ENCODE measurements around the gene KCNJ12.

The KCNJ12 gene

DNA sequence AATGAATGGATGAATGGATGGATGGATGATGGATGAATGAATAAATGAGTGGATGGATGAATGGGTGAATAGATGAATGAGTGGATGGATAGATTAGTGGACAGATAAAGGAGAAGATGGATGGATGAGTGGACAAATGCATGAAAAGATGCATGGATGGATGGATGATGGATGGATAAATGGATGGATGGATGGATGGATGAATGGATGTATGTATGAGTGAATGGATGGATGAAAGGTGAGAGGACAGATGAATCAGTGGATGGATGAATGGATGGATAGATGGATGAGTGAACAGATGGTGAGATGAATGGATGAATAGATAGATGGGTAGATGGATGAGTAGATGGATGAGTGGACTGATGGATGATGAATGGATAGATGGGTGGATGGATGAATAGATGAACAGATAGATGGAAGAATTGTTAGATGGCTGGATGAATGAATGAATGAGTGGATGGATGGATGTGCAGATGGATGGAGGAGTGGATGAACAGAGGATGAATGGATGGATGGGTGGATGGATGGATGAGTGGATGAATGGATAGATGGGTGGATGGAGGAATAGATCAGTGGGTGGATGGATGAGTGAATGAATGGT, 13.7 kb upstream of the KCNJ12 start:
- in situ Hi-C loops (cut with HindIII; ENCODE audit: low sequenced_read_pairs) = no loop called here
- DNase-seq (ENCODE audit: low read depth, low spot score) = no peak
- TF ChIP-seq, protein P1, sequence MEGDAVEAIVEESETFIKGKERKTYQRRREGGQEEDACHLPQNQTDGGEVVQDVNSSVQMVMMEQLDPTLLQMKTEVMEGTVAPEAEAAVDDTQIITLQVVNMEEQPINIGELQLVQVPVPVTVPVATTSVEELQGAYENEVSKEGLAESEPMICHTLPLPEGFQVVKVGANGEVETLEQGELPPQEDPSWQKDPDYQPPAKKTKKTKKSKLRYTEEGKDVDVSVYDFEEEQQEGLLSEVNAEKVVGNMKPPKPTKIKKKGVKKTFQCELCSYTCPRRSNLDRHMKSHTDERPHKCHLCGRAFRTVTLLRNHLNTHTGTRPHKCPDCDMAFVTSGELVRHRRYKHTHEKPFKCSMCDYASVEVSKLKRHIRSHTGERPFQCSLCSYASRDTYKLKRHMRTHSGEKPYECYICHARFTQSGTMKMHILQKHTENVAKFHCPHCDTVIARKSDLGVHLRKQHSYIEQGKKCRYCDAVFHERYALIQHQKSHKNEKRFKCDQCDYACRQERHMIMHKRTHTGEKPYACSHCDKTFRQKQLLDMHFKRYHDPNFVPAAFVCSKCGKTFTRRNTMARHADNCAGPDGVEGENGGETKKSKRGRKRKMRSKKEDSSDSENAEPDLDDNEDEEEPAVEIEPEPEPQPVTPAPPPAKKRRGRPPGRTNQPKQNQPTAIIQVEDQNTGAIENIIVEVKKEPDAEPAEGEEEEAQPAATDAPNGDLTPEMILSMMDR (IDR thresholded peaks at IDR 0.05; ENCODE audit: low read depth, low read length) = no peak
- no peak overlapping the region for H3K4me3 ChIP-seq (ENCODE audit: low read depth, low read length)

DNA sequence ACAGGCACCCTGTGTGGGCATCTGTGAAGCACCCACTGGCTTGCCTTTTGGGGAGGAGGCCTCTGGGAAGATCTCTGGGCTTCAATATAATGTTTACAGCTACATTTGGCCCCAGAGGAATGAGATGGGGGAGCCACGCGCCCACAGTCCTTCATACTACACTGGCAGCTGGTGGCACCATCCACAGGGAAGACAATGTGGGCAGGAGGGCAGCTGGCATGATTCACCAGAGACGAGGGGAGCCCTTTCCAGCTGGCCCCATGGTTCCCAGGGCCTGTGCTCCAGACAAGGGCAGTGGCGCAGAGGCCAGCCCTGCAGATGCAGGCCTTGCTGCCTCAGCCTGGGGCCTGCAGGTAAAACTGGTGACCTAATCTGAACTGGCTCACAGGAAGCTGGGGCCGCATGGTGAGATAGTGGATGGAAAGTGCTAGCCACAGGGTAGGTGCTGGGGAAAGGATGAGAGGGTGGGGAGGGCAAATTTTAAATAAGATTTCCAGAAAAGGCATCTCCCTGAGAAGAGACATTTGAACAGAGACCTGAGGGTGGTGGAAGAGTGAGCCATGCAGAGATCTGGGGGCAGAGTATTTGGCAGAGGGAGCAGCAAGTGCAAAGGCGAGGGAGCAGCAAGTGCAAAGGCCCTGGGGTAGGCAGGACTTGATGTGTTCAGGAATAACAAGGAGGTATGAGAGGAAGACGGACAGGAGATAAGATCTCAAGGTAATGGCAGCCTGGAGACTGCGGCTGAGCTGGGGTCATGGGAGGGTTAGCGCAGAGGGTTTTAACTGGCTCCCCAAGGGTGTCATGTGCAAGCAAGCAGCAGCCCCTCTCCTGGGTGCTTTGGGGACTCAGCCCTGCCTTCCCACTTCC, 12.1 kb upstream of the KCNJ12 start:
- H3K4me3 ChIP-seq (ENCODE audit: low read depth, low read length) = no peak overlapping the region
- TF ChIP-seq, protein P1 (IDR thresholded peaks at IDR 0.05; ENCODE audit: low read depth, low read length) = no peak
- DNase-seq (ENCODE audit: low read depth, low spot score) = no peak
- in situ Hi-C loops (cut with HindIII; ENCODE audit: low sequenced_read_pairs) = no loop called here

DNA sequence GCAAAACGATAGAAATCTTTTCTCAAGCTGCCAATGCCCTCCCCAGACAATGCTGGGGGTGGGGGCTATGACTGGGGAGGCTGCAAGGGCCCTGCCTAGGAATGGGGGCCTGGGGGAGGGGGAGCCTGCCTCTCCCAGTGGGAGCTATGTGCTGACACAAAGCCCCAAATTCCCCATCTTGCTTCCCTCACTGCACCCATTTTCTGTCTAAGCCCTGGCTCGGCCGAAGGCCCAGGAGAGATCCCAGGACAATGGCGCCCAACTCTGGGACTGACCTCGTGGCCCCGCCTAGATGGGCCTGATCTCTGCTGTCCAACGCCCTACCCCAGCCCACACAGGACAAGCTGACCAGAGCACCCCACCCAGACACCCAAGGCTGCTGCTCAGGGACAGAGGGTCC, 11.1 kb upstream of the KCNJ12 start:
- no peak for DNase-seq (ENCODE audit: low read depth, low spot score)
- no peak overlapping the region for H3K4me3 ChIP-seq (ENCODE audit: low read depth, low read length)
- TF ChIP-seq, protein P1 (IDR thresholded peaks at IDR 0.05; ENCODE audit: low read depth, low read length) = no peak
- in situ Hi-C loops (cut with HindIII; ENCODE audit: low sequenced_read_pairs) = no loop called here

DNA sequence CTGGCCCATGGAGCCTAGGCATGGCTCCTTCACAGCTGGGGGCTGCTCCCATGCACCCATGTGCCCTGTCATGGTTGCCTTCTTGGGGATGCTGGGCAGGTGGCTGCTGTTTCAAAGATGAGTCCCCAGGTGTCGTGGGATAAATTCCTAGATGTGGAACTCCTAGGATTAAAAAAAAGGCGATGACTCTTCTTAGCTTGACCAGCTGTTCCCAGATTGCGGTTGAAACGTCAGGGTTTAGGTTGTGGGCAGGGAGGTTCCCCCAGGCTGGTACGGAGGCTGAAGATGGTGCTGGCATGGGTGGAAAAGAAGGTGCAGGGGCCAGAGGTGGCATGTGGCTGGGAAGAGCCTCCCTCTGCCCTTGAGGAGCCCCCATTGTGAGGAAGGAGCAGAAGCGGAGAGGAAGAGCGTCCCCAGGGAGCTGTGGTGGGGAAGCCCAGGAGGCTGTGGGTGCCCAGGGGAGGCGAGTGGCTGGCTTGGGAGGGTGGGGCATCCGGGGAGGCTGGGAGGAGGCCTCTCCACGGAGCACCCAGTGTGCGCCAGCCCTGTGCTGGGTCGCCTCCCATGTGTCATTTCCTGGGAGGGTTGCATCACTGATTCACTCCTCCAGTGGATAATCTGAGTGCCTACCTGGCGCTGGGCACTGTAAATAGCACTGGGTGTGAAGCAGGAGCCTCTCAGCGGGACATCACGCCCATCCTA, 7.5 kb upstream of the KCNJ12 start:
- no peak for DNase-seq (ENCODE audit: low read depth, low spot score)
- H3K4me3 ChIP-seq (ENCODE audit: low read depth, low read length) = no peak overlapping the region
- TF ChIP-seq, protein P1 (IDR thresholded peaks at IDR 0.05; ENCODE audit: low read depth, low read length) = no peak
- in situ Hi-C loops (cut with HindIII; ENCODE audit: low sequenced_read_pairs) = no loop called here

DNA sequence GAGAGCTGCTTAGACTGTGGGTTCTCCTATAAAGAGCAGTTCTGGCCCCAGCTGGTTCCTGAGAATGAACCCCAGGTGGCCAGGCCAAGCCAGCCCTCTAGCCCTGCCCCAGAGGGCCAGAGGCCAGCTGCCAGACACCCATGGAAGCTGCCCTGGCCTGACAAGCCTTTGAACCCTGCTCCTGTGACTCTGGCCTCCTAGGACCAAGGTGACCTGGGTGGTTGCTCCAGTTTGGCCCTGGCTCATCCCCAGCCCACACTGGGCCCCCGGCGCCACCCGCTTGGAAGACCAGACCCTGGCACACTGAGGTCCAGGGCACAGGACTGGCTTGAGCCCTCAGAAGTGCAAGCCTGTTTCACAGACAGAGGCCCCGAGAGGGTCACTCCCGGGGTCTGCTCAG, 6.8 kb upstream of the KCNJ12 start:
- TF ChIP-seq, protein P1 (IDR thresholded peaks at IDR 0.05; ENCODE audit: low read depth, low read length) = no peak
- no peak for DNase-seq (ENCODE audit: low read depth, low spot score)
- H3K4me3 ChIP-seq (ENCODE audit: low read depth, low read length) = no peak overlapping the region
- in situ Hi-C loops (cut with HindIII; ENCODE audit: low sequenced_read_pairs) = no loop called here

DNA sequence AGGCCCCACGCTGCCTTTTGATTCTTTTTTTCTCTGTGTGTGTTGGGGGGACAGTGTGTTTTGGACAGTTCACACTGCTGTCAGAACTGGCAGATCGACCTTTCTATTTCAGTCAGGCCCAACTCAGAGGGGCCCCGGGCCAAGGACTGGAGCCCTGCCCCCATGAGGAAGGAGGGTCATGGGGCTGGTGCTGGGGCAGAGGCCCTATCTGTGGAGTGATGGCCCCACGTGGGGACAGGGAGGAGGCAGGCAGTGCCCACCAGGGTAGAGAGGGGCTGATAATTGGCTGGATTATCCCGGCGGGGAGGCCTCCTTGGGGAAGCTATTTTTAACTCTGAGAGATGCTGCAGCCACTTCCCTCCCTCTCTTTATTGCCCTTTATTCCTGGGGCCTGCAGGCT, 5.7 kb upstream of the KCNJ12 start:
- TF ChIP-seq, protein P1 (IDR thresholded peaks at IDR 0.05; ENCODE audit: low read depth, low read length) = no peak
- DNase-seq (ENCODE audit: low read depth, low spot score) = no peak
- no peak overlapping the region for H3K4me3 ChIP-seq (ENCODE audit: low read depth, low read length)
- in situ Hi-C loops (cut with HindIII; ENCODE audit: low sequenced_read_pairs) = no loop called here
